ENCODE results near the gene BBS5.
"Not testable (repeated sequence)": the region's sequence is repeated elsewhere in the genome, so short reads cannot be mapped to it uniquely, and the experiment has no call there.

BBS5 gene

DNA sequence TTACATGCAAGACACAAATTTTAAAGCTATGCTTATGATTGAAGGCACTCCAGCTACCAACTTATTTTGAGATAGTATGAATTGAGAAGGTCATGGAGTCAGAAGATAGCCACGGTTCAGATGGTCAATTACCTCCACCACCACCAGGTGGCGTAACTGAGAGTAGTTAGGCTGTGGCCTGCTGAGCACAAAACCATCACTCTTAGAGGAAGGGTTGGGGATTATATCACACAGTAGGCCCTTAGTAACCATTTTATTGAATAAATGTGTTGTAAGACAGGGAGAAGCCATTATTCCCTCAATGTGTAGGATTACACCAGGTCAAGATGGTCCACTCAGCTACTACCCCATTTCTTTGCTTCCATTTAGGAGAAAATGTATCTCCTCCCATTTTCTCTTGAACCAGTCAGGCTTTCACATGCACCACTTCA lies 49.0 kb downstream of the BBS5 start:
- H3K27ac ChIP-seq (ENCODE audit: insufficient read depth in 1 of 2, low read depth in 1 of 2, low read length in 2 of 2, poor library complexity in 1 of 2, severe bottlenecking in 2 of 2) = no peak overlapping the region
- DNase-seq = peak; percentile 61 to 83 (median 75)
- POLR2A ChIA-PET = no interaction called here
- WGBS (ENCODE audit: insufficient coverage) = no CpG with 5 or more reads among the region's 2 CpGs
- no peaks in the 10 kb centered on the region for H3K9me3 ChIP-seq (ENCODE audit: control extremely low read depth in 1 of 5, control insufficient read depth in 4 of 5, insufficient read depth in 2 of 5, low read depth in 1 of 5, low read length in 4 of 5)
- peaks cover 0 to 26% (median 11%) of the 10 kb centered on the region in 4 experiments for H3K36me3 ChIP-seq (ENCODE audit: control insufficient read depth in 4 of 4, insufficient read depth in 4 of 4, low read length in 3 of 4)
- CTCF ChIA-PET = interaction anchor here (0.6 to 1.8 kb wide), 18 partner anchors 11 to 403 kb away, joined by 3 to 13 read pairs (median 3); partner anchors contain the start of gene FASTKD1
- H3K4me3 ChIP-seq (ENCODE audit: control insufficient read depth in 1 of 7, extremely low read depth in 1 of 7, insufficient read depth in 4 of 7, low read depth in 2 of 7, low read length in 6 of 7) = no peak overlapping the region
- H3K4me1 ChIP-seq (ENCODE audit: control extremely low read depth in 1 of 4, control insufficient read depth in 4 of 4, insufficient read depth in 4 of 4, low read length in 3 of 4) = no peaks in the 10 kb centered on the region
- no peaks in the 10 kb centered on the region for H3K27me3 ChIP-seq (replicated peaks in 2 of 5; ENCODE audit: control insufficient read depth in 4 of 5, insufficient read depth in 5 of 5, low read length in 4 of 5)

DNA sequence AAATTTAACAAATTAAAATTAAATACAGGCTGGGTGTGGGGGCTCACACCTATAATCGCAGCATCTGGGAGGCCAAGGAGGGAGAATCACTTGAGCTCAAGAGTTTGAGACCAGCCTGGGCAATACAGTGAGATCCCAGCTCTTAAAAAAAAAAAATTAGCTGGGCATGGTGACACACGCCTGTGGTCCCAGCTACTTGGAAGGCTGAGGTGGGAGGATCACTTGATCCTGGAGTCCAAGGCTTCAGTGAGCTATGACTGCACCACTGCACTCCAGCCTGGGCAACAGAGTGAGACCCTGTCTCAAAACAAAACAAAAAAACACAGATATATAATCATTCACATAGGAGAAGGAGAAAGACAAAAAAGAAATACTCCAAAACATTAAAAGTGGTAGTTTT lies 60.2 kb downstream of the BBS5 start:
- peaks cover 9 to 34% (median 20%) of the 10 kb centered on the region in 4 experiments for H3K36me3 ChIP-seq (ENCODE audit: control insufficient read depth in 4 of 4, insufficient read depth in 4 of 4, low read length in 3 of 4)
- H3K4me3 ChIP-seq (ENCODE audit: control insufficient read depth in 1 of 7, extremely low read depth in 1 of 7, insufficient read depth in 4 of 7, low read depth in 2 of 7, low read length in 6 of 7); H3K27ac ChIP-seq (ENCODE audit: insufficient read depth in 1 of 2, low read depth in 1 of 2, low read length in 2 of 2, poor library complexity in 1 of 2, severe bottlenecking in 2 of 2); H3K4me1 ChIP-seq (ENCODE audit: control extremely low read depth in 1 of 4, control insufficient read depth in 4 of 4, insufficient read depth in 4 of 4, low read length in 3 of 4); DNase-seq; H3K27me3 ChIP-seq (replicated peaks in 2 of 5; ENCODE audit: control insufficient read depth in 4 of 5, insufficient read depth in 5 of 5, low read length in 4 of 5); H3K9me3 ChIP-seq (ENCODE audit: control extremely low read depth in 1 of 5, control insufficient read depth in 4 of 5, insufficient read depth in 2 of 5, low read depth in 1 of 5, low read length in 4 of 5); CTCF ChIA-PET: not testable (repeated sequence)
- WGBS (ENCODE audit: insufficient coverage) = 100% methylated on average over 2 of the region's 2 CpGs
- POLR2A ChIA-PET = interaction anchor here (0.9 kb wide), 1 partner anchor 236 kb away, joined by 4 read pairs; no protein-coding TSS in a partner anchor

DNA sequence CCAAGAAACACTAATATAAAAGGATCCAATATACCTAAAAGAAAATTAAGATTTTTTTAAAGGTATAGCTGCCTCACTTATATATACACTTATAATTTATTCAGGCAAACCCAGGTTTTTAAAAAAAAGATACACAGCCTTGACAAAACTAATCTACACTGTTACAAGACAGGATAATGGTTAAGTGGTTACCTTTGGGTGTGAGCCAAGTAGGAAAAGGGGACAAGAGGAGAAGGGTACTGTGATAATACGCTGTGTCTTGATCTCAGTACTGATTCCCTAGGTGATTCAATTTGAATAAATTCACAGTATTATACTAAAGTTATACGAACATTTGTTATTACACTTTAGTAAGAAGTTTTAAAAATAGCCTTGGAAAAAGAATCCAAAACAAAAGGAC lies 60.9 kb downstream of the BBS5 start:
- CTCF ChIA-PET = interaction anchor here (0.6 kb wide), 1 partner anchor 14 kb away, joined by 3 read pairs; no protein-coding TSS in a partner anchor
- no peak overlapping the region for H3K27ac ChIP-seq (ENCODE audit: insufficient read depth in 1 of 2, low read depth in 1 of 2, low read length in 2 of 2, poor library complexity in 1 of 2, severe bottlenecking in 2 of 2)
- H3K27me3 ChIP-seq (replicated peaks in 2 of 5; ENCODE audit: control insufficient read depth in 4 of 5, insufficient read depth in 5 of 5, low read length in 4 of 5) = no peaks in the 10 kb centered on the region
- WGBS (ENCODE audit: insufficient coverage) = no CpG with 5 or more reads among the region's 2 CpGs
- DNase-seq = peak; percentile 31 to 59 (median 52)
- H3K4me3 ChIP-seq (ENCODE audit: control insufficient read depth in 1 of 7, extremely low read depth in 1 of 7, insufficient read depth in 4 of 7, low read depth in 2 of 7, low read length in 6 of 7) = no peak overlapping the region
- peaks cover 0 to 2% (median under 1%) of the 10 kb centered on the region in 4 experiments for H3K4me1 ChIP-seq (ENCODE audit: control extremely low read depth in 1 of 4, control insufficient read depth in 4 of 4, insufficient read depth in 4 of 4, low read length in 3 of 4)
- peaks cover 9 to 36% (median 20%) of the 10 kb centered on the region in 4 experiments for H3K36me3 ChIP-seq (ENCODE audit: control insufficient read depth in 4 of 4, insufficient read depth in 4 of 4, low read length in 3 of 4)
- H3K9me3 ChIP-seq (ENCODE audit: control extremely low read depth in 1 of 5, control insufficient read depth in 4 of 5, insufficient read depth in 2 of 5, low read depth in 1 of 5, low read length in 4 of 5) = no peaks in the 10 kb centered on the region
- POLR2A ChIA-PET = interaction anchor here (0.9 kb wide), 1 partner anchor 235 kb away, joined by 4 read pairs; no protein-coding TSS in a partner anchor

DNA sequence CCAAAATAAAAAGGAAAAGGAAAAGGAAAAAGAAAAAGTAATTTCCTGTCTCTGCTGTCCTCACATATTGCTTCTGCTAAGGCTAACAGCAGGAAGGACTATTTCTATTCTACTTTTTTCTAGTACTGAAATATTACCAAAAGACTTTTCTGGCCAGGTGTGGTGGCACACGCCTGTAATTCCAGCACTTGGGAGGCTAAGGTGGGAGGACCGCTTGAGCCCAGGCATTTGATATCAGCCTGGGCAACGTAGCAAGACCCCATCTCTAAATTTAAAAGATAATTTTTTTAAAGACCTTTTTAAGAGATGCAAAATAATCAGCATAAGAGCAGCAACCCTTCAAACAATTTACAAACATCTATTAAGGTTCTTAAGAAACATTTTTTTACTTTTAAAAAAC lies 63.1 kb downstream of the BBS5 start:
- H3K27ac ChIP-seq (ENCODE audit: insufficient read depth in 1 of 2, low read depth in 1 of 2, low read length in 2 of 2, poor library complexity in 1 of 2, severe bottlenecking in 2 of 2) = no peak overlapping the region
- H3K4me3 ChIP-seq (ENCODE audit: control insufficient read depth in 1 of 7, extremely low read depth in 1 of 7, insufficient read depth in 4 of 7, low read depth in 2 of 7, low read length in 6 of 7) = no peak overlapping the region
- 100% methylated on average over 1 of the region's 3 CpGs for WGBS (ENCODE audit: insufficient coverage)
- H3K4me1 ChIP-seq (ENCODE audit: control extremely low read depth in 1 of 4, control insufficient read depth in 4 of 4, insufficient read depth in 4 of 4, low read length in 3 of 4) = peaks cover 0 to 2% (median under 1%) of the 10 kb centered on the region in 4 experiments
- POLR2A ChIA-PET = no interaction called here
- no peaks in the 10 kb centered on the region for H3K27me3 ChIP-seq (replicated peaks in 2 of 5; ENCODE audit: control insufficient read depth in 4 of 5, insufficient read depth in 5 of 5, low read length in 4 of 5)
- DNase-seq = no peak
- no peaks in the 10 kb centered on the region for H3K9me3 ChIP-seq (ENCODE audit: control extremely low read depth in 1 of 5, control insufficient read depth in 4 of 5, insufficient read depth in 2 of 5, low read depth in 1 of 5, low read length in 4 of 5)
- H3K36me3 ChIP-seq (ENCODE audit: control insufficient read depth in 4 of 4, insufficient read depth in 4 of 4, low read length in 3 of 4) = peaks cover 4 to 38% (median 28%) of the 10 kb centered on the region in 4 experiments
- CTCF ChIA-PET = no interaction called here

DNA sequence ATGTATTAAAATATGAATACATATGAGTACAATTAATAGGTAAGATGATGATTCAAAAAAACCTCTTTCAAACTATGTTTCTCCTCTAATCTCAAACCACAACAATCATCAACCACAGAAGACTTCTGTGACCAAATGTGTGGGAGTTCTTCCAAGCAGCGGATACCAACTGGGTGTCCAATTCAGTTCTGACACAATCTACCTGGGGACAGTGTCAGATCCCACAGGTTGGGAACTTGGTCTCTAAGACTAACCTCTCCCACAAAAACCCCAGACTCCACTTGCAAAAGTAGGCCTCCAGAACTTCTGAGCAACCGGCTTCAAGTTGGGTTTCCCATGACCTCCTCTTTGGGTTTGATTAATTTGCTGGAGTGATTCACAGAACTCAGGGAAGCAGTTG lies 67.5 kb downstream of the BBS5 start:
- CTCF ChIA-PET = no interaction called here
- no CpG with 5 or more reads among the region's 2 CpGs for WGBS (ENCODE audit: insufficient coverage)

More for the DNA sequence above, 67.5 kb downstream of the BBS5 start:
- Histone ChIP-seq H3K9me3 (ENCODE audit: control extremely low read depth in 1 of 5, control insufficient read depth in 4 of 5, insufficient read depth in 2 of 5, low read depth in 1 of 5, low read length in 4 of 5) (no peaks in the 10 kb centered on the region), H3K4me3 (ENCODE audit: control insufficient read depth in 1 of 7, extremely low read depth in 1 of 7, insufficient read depth in 4 of 7, low read depth in 2 of 7, low read length in 6 of 7) (no peak overlapping the region), H3K27me3 (replicated peaks in 2 of 5; ENCODE audit: control insufficient read depth in 4 of 5, insufficient read depth in 5 of 5, low read length in 4 of 5) (no peaks in the 10 kb centered on the region), H3K4me1 (ENCODE audit: control extremely low read depth in 1 of 4, control insufficient read depth in 4 of 4, insufficient read depth in 4 of 4, low read length in 3 of 4) (no peaks in the 10 kb centered on the region), H3K27ac (ENCODE audit: insufficient read depth in 1 of 2, low read depth in 1 of 2, low read length in 2 of 2, poor library complexity in 1 of 2, severe bottlenecking in 2 of 2) (no peak overlapping the region), H3K36me3 (ENCODE audit: control insufficient read depth in 4 of 4, insufficient read depth in 4 of 4, low read length in 3 of 4) (peaks cover 6 to 45% (median 34%) of the 10 kb centered on the region in 4 experiments)
- POLR2A ChIA-PET = no interaction called here
- DNase-seq = no peak
